Measurements from ENCODE around the gene UBP1.
"Not testable (repeated sequence)": the region's sequence is repeated elsewhere in the genome, so short reads cannot be mapped to it uniquely, and the experiment has no call there.

The UBP1 gene, protein sequence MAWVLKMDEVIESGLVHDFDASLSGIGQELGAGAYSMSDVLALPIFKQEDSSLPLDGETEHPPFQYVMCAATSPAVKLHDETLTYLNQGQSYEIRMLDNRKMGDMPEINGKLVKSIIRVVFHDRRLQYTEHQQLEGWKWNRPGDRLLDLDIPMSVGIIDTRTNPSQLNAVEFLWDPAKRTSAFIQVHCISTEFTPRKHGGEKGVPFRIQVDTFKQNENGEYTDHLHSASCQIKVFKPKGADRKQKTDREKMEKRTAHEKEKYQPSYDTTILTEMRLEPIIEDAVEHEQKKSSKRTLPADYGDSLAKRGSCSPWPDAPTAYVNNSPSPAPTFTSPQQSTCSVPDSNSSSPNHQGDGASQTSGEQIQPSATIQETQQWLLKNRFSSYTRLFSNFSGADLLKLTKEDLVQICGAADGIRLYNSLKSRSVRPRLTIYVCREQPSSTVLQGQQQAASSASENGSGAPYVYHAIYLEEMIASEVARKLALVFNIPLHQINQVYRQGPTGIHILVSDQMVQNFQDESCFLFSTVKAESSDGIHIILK

DNA sequence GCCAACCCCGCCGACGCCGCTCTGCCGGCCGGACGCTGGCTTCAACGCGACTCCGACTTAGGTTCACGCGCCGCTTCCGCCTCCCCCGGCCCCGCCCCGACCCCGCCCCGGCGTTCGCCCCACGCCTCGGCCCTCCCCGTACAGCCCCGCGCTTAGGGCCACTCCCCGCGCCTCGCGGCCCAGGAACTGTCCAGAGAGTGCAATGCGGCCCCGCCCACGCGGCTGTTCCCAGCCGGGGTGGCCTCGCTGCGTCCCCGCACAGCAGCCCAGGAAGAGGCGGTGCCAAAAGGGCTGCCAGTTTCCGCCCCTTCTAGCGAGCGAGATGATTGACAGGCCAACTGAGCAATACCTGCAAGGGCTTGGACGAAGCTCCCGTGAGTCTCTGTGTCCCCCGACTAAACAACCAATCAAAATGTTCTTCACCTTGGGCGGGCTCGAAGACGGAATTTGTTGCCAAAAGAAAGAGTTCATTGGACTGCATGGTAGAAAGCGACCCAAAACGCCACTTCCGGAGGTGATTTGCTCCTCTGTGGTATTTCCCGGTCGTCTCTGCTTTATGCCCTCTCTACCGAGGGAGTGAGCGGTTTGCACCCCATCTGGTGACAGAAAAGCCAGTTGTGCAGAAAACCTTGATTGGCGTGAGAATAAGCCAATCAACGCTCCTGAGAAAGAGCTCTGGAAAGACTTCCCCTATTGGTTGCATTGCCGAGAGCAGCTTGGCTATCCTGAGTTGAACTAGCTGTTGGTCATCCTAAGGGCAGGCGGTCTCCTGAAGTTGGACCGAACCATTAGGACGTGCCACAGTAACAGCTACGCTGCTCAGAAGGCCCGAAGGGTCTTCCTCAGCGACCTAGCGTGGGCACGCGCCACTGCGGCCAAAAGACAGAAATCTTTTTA, at the start of gene UBP1:
TSS of gene UBP1 (minus strand) at position 78 of the 897 bp plus-strand sequence. CDS start 557 bp downstream, outside the sequence.
- TF ChIP-seq Cebpa-rat (IDR thresholded peaks at IDR 0.05) = no peak

DNA sequence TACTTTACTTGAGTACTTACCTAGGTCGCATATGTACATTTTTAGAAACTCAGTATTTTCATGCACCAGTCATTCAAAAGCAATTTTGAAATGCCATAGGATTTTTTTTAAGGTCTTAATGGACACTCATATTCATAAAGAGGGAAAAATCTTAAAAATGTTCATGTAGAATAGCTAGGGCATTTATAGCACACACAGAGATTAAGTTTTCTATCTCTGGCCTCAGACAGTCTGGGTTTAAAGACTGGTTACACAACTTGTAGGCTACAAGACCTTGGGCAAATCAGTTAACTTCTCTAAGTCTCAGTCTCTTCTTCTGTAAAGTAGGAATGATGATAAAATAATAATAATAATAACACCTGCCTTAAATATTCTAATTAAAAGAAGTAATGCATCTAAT, 48.5 kb upstream of the UBP1 start:
- no peaks in the 10 kb centered on the region for H3K36me3 ChIP-seq
- H3K27me3 ChIP-seq = no peaks in the 10 kb centered on the region
- H3K9ac ChIP-seq = no peak overlapping the region
- H3K4me3 ChIP-seq = no peak overlapping the region
- no peak for TF ChIP-seq Cebpa-rat (IDR thresholded peaks at IDR 0.05)
- H3K4me2 ChIP-seq = no peak overlapping the region
- no peak overlapping the region for H3K27ac ChIP-seq
- H4K20me1 ChIP-seq = no peaks in the 10 kb centered on the region
- H3K4me1 ChIP-seq = peaks cover 0 to 14% (median 12%) of the 10 kb centered on the region in 10 experiments; a peak in 11 of 20 replicates
- H3K9me3 ChIP-seq (replicated peaks in 1 of 11) = 0 out of 22 replicates have a peak, but pooled peaks cover 0 to 4% (median 0%) of the 10 kb centered on the region in 11 experiments

More for the DNA sequence above, at the start of gene UBP1:
- Histone ChIP-seq H3K9ac (peak within 1 kb of the TSS; percentile 92 to 99 (median 98)), H3K4me3 (peak within 1 kb of the TSS; percentile 92 to 99 (median 97)), H3K36me3 (peaks cover 0 to 5% (median 0%) of the 10 kb centered on the region in 11 experiments; a peak in 6 of 22 replicates), H3K9me3 (replicated peaks in 1 of 11) (peaks cover 0 to under 1% (median 0%) of the 10 kb centered on the region in 11 experiments; a peak in 1 of 22 replicates), H3K27ac (peak within 1 kb of the TSS; percentile 91 to 98 (median 96)), H4K20me1 (peaks cover 34 to 44% (median 43%) of the 10 kb centered on the region in 11 experiments; a peak in 21 of 22 replicates), H3K27me3 (no peaks in the 10 kb centered on the region), H3K4me1 (peaks cover 24 to 40% (median 32%) of the 10 kb centered on the region in 10 experiments), H3K4me2 (peak within 1 kb of the TSS; percentile 80 to 97 (median 93))

DNA sequence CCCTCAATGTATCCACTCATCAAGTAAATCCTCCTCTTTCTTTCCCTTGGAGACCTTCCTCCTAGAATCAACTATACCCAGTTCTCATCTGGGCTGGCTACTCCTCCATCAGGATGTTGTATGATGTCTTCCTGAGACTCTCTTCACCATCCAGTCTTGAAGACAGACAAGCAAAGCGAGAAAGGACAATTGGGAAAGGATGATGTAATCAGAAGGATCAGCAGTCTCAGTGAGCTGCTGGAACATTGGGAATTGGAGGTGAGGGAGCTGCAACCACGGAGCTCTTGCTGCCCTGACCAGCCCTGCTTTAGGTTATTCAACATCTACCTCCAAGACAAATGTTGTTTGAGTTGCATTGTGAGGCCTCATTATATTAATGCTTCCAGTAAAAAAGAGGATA, 48.0 kb upstream of the UBP1 start:
- H3K36me3 ChIP-seq = no peaks in the 10 kb centered on the region
- no peaks in the 10 kb centered on the region for H3K27me3 ChIP-seq
- 0 out of 22 replicates have a peak, but pooled peaks cover 0 to 4% (median 0%) of the 10 kb centered on the region in 11 experiments for H3K9me3 ChIP-seq (replicated peaks in 1 of 11)
- H3K4me1 ChIP-seq = peaks cover 0 to 14% (median 12%) of the 10 kb centered on the region in 10 experiments; a peak in 11 of 20 replicates
- no peak overlapping the region for H3K9ac ChIP-seq
- no peak for TF ChIP-seq Cebpa-rat (IDR thresholded peaks at IDR 0.05)
- no peak overlapping the region for H3K4me3 ChIP-seq
- H3K4me2 ChIP-seq = no peak overlapping the region
- H3K27ac ChIP-seq = no peak overlapping the region
- no peaks in the 10 kb centered on the region for H4K20me1 ChIP-seq

DNA sequence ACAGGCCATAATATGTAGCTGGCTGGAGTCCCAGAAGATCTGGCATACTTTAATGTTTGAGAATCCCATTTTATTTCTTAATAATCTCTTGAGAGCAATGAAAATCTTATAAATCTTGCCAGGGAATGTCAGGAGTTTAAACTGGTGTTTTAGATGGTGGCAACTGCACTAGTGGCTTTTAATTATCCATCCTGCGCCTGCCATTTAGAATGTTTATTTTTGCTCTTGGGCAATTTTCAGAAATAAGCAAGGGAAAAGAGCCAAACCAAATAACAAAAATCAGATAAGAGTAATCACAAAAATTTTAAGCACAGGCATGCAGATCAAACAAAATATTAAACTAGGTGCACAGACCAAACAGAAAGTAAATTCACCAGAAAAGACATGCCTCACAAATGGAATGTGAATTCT, 41.9 kb upstream of the UBP1 start:
- no peaks in the 10 kb centered on the region for H3K27me3 ChIP-seq
- no peak for TF ChIP-seq Cebpa-rat (IDR thresholded peaks at IDR 0.05)
- H3K9ac ChIP-seq = no peak overlapping the region
- no peak overlapping the region for H3K4me3 ChIP-seq
- H3K36me3 ChIP-seq = peaks cover 0 to 16% (median 0%) of the 10 kb centered on the region in 11 experiments; a peak in 3 of 22 replicates
- H3K4me1 ChIP-seq = no peaks in the 10 kb centered on the region
- H3K9me3 ChIP-seq (replicated peaks in 1 of 11) = peaks cover 24 to 34% (median 31%) of the 10 kb centered on the region in 11 experiments
- H3K27ac ChIP-seq = no peak overlapping the region
- H4K20me1 ChIP-seq = no peaks in the 10 kb centered on the region
- no peak overlapping the region for H3K4me2 ChIP-seq

DNA sequence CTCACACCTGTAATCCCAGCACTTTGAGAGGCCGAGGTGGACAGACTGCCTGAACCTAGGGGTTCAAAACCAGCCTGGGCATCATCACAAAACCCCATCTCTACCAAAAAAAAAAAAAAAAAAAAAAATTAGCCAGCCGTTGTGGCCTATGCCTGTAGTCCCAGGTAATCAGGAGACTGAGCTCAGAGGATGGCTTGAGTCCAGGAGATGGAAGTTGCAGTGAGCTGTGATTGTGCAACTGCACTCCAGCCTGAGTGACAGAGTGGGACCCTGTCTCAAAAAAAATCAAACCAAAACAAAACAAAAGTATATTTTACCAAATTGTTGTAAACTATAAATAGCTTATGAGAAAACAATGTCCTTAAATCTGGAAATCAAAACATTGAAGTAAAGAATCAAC, 34.7 kb upstream of the UBP1 start:
- no peaks in the 10 kb centered on the region for H3K4me1 ChIP-seq
- 0 out of 22 replicates have a peak, but pooled peaks cover 0 to 3% (median 0%) of the 10 kb centered on the region in 11 experiments for H3K36me3 ChIP-seq
- H3K27ac ChIP-seq = no peak overlapping the region
- H4K20me1 ChIP-seq = no peaks in the 10 kb centered on the region
- no peak overlapping the region for H3K4me3 ChIP-seq
- no peak overlapping the region for H3K9ac ChIP-seq
- no peak overlapping the region for H3K4me2 ChIP-seq
- H3K9me3 ChIP-seq (replicated peaks in 1 of 11) = peaks cover 7 to 16% (median 11%) of the 10 kb centered on the region in 11 experiments; a peak in 21 of 22 replicates
- no peak for TF ChIP-seq Cebpa-rat (IDR thresholded peaks at IDR 0.05)
- H3K27me3 ChIP-seq = no peaks in the 10 kb centered on the region

DNA sequence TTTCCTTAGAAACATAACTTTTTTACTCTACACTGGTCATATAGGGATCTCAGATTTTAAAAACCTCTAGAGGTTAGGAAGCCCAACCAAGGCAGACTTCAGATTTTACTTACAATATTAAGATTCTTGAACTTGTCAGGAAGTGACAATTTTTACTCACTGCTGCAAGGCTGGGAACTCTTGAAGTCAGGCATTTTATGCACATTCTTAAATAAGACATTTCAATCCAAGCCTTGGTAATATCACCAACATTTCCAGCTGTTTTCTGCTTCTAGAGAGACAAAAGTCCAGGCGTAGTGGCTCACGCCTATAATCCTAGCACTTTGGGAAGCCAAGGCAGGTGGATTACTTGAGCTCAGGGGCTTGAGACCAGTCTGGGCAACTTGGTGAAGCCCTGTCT, 33.6 kb upstream of the UBP1 start:
- Histone ChIP-seq H4K20me1 (no peaks in the 10 kb centered on the region), H3K4me2 (no peak overlapping the region), H3K9ac (no peak overlapping the region), H3K4me3 (no peak overlapping the region), H3K9me3 (replicated peaks in 1 of 11) (peaks cover 0 to 5% (median 1%) of the 10 kb centered on the region in 11 experiments; a peak in 8 of 22 replicates), H3K4me1 (no peaks in the 10 kb centered on the region), H3K36me3 (no peaks in the 10 kb centered on the region), H3K27ac (no peak overlapping the region), H3K27me3 (no peaks in the 10 kb centered on the region)
- TF ChIP-seq Cebpa-rat (IDR thresholded peaks at IDR 0.05) = no peak

DNA sequence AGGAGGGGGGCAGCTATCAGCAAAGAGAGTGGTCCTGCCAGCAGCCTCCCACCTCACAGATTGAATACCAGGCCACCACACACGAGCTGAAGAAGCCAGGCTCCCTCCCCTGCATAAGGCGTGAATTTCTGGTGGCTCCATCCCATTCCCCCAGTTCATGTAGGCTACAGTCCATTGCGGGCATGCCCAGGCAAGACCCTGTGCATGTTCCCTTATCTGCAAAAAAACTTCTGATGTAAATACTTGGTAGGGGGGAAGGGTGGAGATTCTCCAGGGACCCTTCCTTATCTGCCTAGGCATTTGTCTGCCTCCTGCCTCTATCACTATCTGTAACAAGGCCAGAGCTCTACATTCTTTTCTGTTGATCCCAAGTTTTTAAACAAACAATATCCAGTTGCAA, 27.6 kb upstream of the UBP1 start:
- H3K27ac ChIP-seq = peak overlapping the region in 8 of 11 experiments; percentile 14 to 59 (median 43); a peak in 13 of 22 replicates
- no peak for TF ChIP-seq Cebpa-rat (IDR thresholded peaks at IDR 0.05)
- 0 out of 20 replicates have a peak overlapping the region, but pooled peaks of 1 of the 10 experiments have one; percentile 7 for H3K4me3 ChIP-seq

DNA sequence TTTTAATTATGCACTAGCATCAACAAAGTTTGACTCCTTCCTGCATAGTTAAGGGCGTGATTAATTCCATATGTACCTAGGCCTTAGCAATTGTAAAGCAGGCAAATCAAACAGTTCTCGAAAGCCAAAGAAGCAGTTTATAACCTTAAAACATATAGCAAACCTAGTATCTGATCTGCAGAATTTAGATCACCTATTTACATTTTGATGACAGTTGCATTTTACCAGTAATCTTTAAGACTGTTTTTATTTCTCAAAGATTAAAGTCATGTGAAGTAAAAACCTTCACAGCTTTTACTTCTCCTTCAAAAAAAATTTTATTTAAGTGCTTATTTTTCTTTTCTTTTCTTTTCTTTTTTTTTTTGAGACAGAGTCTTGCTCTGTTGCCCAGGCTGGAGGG, 20.9 kb upstream of the UBP1 start:
- Histone ChIP-seq H3K27ac (no peak overlapping the region), H3K36me3 (peaks cover 0 to 5% (median 0%) of the 10 kb centered on the region in 11 experiments; a peak in 1 of 22 replicates), H3K4me2 (no peak overlapping the region), H4K20me1 (no peaks in the 10 kb centered on the region), H3K9me3 (replicated peaks in 1 of 11) (peaks cover 14 to 35% (median 25%) of the 10 kb centered on the region in 11 experiments), H3K9ac (no peak overlapping the region), H3K4me1 (peaks cover 0 to 9% (median 0%) of the 10 kb centered on the region in 10 experiments; a peak in 3 of 20 replicates), H3K4me3 (no peak overlapping the region), H3K27me3 (no peaks in the 10 kb centered on the region)
- no peak for TF ChIP-seq Cebpa-rat (IDR thresholded peaks at IDR 0.05)

More for the DNA sequence above, 27.6 kb upstream of the UBP1 start:
- H4K20me1 ChIP-seq = no peaks in the 10 kb centered on the region
- H3K36me3 ChIP-seq = peaks cover 0 to 17% (median 9%) of the 10 kb centered on the region in 11 experiments; a peak in 7 of 22 replicates
- H3K9ac ChIP-seq = no peak overlapping the region
- H3K4me1 ChIP-seq = no peaks in the 10 kb centered on the region
- H3K4me2 ChIP-seq = no peak overlapping the region
- H3K9me3 ChIP-seq (replicated peaks in 1 of 11) = peaks cover 21 to 33% (median 29%) of the 10 kb centered on the region in 11 experiments
- H3K27me3 ChIP-seq = no peaks in the 10 kb centered on the region

DNA sequence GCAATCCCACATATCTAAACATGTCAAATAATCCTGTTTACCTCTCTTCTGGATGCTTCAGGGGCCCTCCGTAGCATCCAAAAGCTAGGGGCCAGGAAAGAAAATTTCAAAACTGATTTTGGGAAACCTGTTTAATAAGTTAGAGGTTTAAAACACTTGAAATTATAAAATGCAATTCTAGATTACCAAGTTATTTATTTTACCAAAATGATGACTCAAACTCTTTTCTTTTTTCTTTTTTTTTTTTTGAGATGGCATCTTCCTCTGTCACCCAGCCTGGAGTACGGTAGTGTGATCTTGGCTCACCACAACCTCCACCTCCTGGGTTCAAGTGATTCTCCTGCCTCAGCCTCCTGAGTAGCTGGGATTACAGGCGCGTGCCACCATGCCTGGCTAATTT, 19.4 kb upstream of the UBP1 start:
- not testable (repeated sequence) for H3K4me1 ChIP-seq, H3K36me3 ChIP-seq, H4K20me1 ChIP-seq, H3K4me3 ChIP-seq, H3K9ac ChIP-seq, H3K27me3 ChIP-seq, H3K27ac ChIP-seq, H3K4me2 ChIP-seq
- peaks cover 13 to 28% (median 22%) of the 10 kb centered on the region in 11 experiments for H3K9me3 ChIP-seq (replicated peaks in 1 of 11)
